Measurements from ENCODE around the gene THEMIS.
"Not testable (repeated sequence)": the region's sequence is repeated elsewhere in the genome, so short reads cannot be mapped to it uniquely, and the experiment has no call there.

Gene THEMIS

DNA sequence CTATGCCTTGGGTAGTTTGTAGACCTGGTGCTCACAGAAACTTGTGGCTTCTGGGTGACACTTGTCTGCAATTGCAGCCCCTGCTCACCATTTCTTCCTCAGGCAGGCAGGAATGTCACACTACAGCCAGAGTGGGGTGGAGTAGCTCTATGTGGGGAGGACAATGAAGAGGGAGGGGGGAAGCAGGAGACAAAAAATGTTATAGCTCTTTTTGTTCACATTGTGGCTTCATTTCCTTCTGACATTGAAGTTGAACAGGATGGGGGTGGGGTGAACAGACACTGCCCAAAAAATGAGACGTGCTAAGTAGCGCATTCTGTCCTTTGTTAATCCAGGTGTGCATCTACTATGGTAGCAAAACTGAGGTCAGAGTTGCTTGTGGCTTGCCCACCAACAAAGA, at the start of gene THEMIS:
Gene THEMIS, minus strand, starts transcription at position 124 of the 400 bp plus-strand sequence. CDS start 126 bp downstream, outside the sequence.
- no peak for DNase-seq

- no peak for DNase-seq
These were observed 48.4 kb upstream of the THEMIS start for GRCh38 chr6:127949251-127949650.

GRCh38 chr6:127946388-127946787, 45.5 kb upstream of the THEMIS start:
- DNase-seq = no peak

GRCh38 chr6:127945434-127946097, 44.7 kb upstream of the THEMIS start:
- no peak for DNase-seq

DNA sequence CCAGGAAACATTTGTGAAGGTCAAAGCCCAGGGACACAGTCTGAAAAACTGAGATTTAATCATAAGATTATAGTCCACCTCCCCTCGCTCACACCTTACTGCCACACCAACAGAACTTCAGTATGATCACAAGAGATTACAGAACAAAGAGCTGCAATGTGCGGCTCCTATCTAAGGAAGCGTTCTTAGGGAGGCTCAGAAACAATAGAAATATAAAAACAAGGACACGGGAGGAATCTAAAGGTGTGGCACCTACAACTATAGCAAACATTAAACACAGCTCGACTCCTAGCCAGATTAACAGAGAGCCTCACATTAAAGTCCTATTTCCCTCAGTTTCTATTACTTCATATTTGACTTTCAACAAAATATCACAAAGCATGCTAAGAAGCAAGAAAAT, 40.4 kb upstream of the THEMIS start:
- no peak for DNase-seq

GRCh38 chr6:127939442-127940066, 38.7 kb upstream of the THEMIS start:
- no peak for DNase-seq

- no peak for DNase-seq
These were observed 37.8 kb upstream of the THEMIS start for GRCh38 chr6:127938701-127939100.

DNA sequence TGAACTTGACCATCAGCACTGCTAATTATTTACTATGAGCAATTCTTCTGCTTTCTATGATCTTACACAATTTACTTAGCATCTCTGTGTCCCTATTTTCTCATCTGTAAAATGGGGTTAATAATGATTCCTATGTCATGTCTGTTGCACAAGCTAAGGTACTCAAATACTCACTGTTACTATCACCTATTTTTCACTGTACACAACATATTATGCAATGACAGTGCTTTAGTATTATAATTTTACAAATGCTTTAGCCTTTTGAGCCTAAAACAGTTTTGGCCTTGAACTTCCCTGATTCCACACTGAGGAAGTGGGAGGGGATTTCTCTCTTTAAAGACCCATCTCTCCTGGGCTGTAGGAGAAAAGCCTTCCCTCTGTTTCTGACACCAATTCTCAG, 36.9 kb upstream of the THEMIS start:
- DNase-seq = no peak

DNA sequence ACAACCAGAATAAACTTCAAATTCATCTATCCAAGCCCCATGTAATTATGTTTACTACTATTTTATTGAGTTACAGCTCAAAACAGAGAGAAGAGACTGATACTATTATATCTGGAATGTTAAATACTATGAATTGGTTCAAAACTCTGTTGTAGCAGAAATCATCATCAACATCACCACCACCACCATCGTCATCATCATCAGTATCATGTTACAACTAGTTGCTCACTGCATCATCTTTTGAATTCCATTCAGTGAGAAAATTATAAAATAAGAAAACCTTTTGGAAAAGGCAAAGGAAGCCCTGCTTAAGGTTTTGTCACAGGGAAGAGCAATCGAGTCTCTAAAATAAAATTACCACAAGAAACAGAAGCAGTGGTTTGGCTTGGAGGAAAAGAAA, 36.2 kb upstream of the THEMIS start:
- DNase-seq = no peak

- no peak for DNase-seq
These were observed 34.1 kb upstream of the THEMIS start for GRCh38 chr6:127934956-127935355.

GRCh38 chr6:127933852-127934840, 33.3 kb upstream of the THEMIS start:
- DNase-seq = no peak

DNA sequence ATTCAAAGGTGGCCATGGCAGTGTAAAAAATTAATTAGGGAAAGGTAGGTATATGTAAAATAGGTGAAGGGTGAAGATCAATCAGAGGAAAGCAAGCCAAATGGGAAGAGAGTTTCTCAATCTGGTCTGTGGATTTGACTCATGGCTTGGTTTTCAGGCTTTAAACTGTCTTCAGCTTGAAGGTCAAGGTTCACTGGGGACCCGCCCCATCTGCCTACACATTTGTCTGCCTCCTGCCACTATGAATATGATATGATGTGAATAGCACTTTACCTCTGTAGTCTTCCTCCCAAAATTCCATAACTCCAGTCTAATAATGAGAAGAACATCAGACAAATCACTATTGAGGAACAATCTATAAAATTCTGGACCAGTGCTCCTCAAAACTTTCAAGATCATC, 32.3 kb upstream of the THEMIS start:
- DNase-seq = no peak

DNA sequence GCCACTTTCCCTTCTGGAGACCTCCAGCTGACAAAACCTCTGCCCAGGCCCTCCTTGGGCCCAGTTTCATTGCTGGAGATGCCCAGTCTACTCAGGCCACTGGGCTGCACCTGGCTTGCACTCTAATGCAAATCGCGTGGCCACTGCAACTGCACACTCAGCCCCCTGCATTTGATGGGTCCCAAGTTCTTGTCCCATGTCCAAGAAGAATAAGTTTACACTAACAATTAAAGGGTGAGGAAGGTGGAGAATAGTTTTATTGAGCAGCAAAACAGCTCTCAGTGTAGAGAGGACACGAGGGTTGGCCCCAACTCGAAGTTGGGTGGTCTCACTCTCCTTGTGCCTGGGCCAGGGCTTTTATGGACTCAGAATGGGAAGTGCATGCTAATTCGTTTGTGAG, 31.9 kb upstream of the THEMIS start:
- DNase-seq = no peak

- DNase-seq = not testable (repeated sequence)
These were observed 25.6 kb upstream of the THEMIS start for GRCh38 chr6:127926441-127926840.

DNA sequence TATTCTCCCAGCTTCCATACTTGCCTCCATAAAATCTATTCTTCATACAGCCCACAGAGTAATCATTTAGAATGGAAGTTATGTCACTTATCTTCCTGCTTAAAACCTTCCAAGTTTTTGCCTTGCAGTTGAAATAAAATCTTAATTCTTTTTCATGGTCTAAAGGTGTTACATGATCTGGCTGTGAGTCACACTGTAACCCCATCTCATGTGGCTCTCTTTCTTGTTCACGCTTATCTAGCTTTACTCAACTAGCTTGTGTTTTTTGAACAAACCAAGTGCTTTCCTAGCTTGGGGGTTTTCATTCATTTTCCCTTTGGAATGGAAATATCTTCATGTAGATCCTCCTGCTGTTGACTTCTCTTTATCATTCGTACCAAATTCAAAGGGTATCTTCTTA, 23.6 kb upstream of the THEMIS start:
- DNase-seq = no peak

DNA sequence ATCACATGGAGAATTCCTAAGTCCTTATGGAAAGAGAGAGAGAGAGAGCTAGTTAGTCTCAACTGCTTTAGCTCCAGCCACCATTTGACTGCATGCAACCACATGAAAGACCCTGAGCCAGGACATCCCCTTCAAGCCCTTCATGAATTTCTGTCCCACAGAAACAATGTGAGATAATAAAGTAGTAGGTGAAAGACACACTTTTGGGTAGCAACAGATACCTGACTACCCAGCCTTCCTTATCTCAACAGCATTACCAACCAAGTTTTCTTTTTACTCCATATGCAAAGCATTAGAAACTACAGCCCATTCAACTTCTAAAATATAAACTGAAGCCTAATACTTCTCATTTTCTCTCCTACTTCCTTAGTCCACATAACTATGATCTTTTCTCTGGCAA, 23.2 kb upstream of the THEMIS start:
- DNase-seq = no peak

- DNase-seq = no peak
These were observed 22.3 kb upstream of the THEMIS start for GRCh38 chr6:127923135-127923534.

DNA sequence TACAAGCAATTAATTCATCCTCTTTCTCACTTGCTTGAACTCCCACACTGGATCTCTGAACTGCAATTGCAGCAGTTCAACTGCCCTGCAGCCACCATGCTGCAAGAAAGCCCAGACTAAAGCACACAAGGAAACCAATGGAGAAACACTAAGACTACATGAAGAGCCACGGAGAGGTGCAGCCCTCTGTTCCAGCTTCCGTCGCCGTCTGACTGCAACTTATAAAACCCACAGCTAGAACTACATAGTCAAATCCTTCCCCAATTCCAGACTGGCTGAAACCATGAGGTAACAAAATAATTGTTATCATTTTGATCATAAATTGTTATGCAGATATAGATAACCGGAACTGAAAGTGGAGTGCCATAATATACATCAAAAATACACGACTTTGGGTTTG, 21.1 kb upstream of the THEMIS start:
- DNase-seq = no peak

- DNase-seq = no peak
These were observed 19.9 kb upstream of the THEMIS start for GRCh38 chr6:127920804-127921203.

DNA sequence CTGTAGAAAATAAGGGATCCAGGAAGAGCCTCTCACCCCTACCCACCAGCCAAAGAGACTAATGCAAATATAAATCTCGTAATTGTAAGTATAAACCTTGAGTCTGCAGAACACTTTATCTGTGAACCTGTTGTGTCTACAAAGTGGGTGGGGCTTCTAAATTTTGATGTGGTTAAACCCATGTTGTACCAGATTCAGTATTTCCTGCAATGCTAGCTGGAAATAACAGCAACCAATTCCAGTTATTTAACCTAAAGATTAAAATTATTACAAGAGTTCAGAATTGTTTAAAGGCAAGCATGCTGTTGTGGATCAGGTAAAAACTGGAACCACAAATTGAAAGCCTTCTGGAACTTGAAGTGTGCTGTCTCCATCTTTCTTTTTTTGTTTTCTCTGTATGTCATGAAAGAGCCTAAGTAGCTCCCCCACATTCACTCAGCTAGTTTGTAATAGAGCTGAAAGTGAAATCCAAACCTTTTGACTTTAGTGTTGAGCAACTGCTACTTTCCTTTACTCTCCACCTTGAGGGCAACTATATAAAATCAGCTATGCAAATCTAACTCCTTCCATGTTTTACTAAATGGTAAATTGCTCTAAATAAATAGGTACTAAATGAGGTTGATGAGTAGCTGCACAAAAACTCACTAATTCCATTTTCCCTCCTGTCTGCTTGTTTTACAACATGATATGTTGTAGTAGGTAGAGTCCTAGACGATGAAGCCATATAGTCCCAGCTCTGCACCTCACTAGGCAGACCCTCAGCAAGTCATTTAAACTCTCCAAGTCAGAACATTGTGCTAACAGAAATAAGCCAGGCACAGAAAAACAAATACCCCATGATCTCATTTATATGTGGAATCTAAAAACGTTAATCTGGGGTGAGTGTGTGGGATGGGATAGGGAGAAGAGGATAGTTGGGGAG, 17.9 kb upstream of the THEMIS start:
- no peak for DNase-seq

GRCh38 chr6:127917766-127918165, 16.9 kb upstream of the THEMIS start:
- DNase-seq = no peak

DNA sequence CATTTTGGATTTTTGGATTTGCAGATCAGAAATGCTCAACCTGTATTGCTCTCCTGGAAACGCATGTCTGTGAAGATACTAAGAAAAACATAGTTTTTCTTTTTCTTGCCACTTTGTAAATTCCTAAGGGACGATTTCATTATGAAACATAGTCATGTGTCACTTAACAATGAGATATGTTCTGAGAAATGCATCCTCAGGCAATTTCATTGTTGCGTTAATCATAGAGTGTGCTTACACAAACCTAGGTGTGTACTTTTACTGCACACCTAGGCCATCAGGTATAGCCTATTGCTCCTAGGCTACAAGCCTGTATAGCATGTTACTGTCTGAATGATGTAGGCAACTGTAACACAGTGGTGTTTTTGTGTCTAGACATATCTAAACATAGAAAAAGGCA, 13.4 kb upstream of the THEMIS start:
- no peak for DNase-seq

- no peak for DNase-seq
These were observed 12.1 kb upstream of the THEMIS start for GRCh38 chr6:127912914-127913313.

All from NCI-H1092 (cell line).